GM18511 (cell line): ENCODE measurements around the gene RIN1.

Experiments used
- ATAC-seq: cut with Tn5 transposase; IDR thresholded peaks from one replicate; pipeline ENCODE4 v1.9.1; 2021; ENCODE audit warnings: mild to moderate bottlenecking, moderate library complexity; ENCODE audit not compliant: unreplicated experiment

Gene RIN1

GRCh38 chr11:66302656-66303055 is 33.6 kb downstream of the RIN1 start:
- no peak for ATAC-seq

DNA sequence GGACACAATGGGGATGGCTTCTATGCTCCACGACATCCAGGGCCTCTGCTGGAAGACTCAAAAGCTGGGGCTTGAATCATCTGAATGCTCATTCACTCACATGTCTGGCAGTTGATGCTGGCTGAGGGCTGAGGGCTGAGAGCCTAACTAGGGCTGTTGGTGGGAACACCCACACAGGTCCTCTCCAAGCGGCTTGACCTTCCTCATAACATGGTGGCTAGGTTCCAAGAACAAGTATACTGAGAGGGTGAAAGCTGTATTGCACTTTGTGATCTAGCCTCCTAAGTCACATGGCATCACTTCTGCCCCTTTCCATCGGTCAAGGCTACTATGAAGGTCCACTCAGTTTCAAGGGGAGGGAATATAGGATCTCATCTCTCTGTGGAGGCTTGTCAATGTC is 37.0 kb downstream of the RIN1 start:
- ATAC-seq, result no peak

GRCh38 chr11:66297610-66298009 is 38.6 kb downstream of the RIN1 start:
- ATAC-seq, result no peak

DNA sequence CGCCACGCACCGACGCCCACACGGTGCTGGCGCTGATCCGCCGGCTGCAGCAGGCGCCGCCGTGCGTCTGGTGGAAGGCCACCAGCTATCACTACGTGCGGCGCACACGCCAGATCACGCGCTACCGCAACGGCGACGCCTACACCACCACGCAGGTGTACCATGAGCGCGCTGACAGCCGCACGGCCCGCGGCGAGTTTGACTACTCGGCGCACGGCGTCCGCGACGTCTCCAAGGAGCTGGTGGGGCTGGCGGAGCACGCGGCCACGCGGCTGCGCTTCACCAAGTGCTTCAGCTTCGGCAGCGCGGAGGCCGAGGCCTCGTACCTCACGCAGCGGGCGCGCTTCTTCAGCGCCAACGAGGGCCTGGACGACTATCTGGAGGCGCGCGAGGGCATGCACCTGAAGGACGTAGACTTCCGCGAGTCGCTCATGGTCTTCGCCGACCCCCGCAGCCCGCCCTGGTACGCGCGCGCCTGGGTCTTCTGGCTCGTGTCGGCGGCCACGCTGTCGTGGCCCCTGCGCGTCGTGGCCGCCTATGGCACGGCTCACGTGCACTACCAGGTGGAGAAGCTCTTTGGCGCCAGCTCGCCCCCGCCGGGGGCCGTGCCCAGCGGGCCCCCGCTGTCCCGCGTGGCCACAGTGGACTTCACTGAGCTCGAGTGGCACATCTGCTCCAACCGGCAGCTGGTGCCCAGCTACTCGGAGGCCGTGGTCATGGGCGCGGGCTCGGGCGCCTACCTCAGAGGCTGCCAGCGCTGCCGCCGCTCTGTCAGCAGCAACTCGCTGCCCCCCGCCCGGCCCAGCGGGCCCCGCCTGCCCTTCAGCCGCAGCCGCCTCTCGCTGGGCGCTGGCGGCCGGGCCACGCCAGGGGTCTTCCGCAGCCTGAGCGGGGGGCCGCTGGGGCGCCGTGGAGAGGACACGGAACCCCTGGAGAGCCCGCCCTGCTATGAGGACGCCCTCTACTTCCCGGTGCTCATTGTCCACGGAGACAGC is 41.3 kb downstream of the RIN1 start:
- ATAC-seq, result no peak

GRCh38 chr11:66293777-66294625 is 42.2 kb downstream of the RIN1 start:
- ATAC-seq, result no peak

GRCh38 chr11:66293352-66293751 is 42.9 kb downstream of the RIN1 start:
- ATAC-seq, result no peak

- no peak for ATAC-seq
Measured at GRCh38 chr11:66292543-66293332, 43.5 kb downstream of the RIN1 start.

- ATAC-seq, result no peak
Measured at GRCh38 chr11:66291706-66292542, 44.3 kb downstream of the RIN1 start, which contains the start of gene TMEM151A. Gene TMEM151A, plus strand, starts transcription at chr11:66291894. Its CDS starts 120 bp downstream, at chr11:66292014.

GRCh38 chr11:66291303-66291705 is 44.9 kb downstream of the RIN1 start:
- ATAC-seq, result no peak

- no peak for ATAC-seq
Measured at GRCh38 chr11:66290330-66290621, 46.0 kb downstream of the RIN1 start.

GRCh38 chr11:66289548-66290329 is 46.5 kb downstream of the RIN1 start:
- ATAC-seq, result peak; percentile 53

DNA sequence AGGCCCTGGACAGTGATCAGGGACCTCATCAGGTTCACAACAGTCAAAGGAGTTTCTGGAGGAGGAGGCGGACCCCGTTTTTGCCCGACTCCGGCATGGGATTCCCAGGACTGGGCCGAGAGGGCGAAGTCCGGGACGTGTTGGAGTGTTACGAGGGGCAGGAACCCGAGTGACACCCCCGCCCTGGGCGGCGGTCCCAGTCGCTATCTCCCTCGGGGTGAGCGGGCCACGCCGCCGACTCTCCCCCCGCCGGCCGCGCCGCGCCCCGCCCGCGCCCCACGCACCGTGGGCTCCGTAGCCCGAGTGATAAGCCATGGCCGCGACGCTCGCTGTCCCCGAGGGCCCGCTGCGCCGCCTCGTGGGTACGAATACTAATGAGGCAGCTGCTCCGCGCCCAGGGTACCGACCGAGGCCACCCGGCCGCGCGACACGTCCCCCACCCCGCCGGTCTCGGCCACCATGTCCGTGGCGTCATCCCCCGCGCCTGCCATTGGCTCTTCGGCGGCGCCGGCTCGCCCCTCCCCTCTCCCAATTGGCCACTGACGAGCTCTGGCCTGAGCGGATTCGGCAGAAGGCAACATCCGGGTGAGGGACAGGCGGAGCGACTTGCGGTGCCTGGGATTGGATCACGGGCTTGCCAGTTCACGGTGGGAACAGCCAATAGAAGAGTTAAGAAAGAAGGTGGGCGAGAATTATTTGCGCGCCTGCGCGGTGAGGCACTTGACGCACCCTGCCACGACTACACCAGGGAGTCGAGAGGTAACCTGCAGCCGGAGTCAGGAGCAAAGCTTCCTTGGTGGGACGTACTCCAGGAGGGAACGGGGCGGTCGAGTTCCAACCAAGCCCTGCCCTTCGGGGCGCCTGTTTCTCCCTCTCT is 47.3 kb downstream of the RIN1 start, which contains the start of gene YIF1A:
YIF1A (minus strand) TSS at position 473 of the 877 bp plus-strand sequence; CDS start at position 315, 158 bp downstream.
- peak; percentile 94 for ATAC-seq

DNA sequence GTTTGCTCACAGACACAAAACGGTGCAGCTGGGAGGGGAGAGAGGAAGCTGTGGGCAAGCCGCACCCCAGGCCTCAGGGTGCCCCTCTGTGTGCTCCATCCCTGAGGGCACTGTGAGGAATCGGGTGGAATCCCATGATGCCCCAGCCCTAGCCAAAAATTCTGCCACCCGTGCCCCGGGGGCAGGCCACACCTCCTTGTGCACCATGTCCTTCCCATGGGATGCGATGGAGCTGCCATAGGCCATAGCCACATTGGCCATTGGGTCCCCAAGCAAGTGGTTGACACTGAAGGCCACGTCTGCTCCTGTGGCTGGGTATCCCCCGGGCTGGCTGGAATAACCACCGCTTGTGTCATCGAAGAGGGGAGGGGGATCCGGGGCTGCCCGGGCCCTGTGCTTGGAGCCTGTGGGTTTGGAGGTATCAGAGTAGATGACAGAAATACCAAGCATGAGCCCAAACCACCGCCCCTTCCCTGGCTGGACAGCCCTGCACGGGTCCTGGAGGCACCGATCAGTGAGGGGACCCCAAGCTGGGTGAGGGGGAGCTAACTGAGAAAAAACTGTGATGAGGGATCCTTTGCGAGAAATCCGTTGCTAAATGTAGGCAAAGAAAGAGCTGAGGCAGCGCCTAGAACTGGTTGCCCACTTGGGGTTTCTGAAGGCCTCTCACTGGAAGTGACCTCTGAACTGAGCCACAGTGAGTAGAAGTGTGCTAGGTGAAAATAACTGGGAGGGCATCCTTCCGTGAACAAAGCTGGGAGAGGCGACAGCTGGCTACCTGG is 48.2 kb downstream of the RIN1 start:
- ATAC-seq, result no peak

GRCh38 chr11:66287211-66287888 is 48.9 kb downstream of the RIN1 start:
- ATAC-seq, result no peak

DNA sequence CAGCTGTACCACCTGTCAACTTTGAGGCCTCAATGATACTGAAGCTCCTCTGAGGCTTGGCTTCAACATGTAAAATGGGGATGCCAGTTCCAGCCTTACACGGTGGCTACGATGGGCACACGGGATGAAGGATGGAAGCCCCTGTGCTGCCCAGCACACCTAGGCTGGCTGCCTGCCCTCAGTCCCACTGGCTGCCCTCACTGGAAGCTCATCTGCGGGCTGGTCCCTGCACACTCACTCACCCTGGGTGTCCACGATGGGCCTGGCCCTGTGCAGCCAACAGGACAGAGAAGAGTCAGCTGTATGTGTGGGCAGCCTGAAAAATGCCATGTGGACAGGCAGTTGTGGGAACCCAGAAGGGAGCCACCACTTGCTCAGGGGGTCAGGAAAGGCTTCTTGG is 49.5 kb downstream of the RIN1 start:
- no peak for ATAC-seq

- ATAC-seq, result no peak
Measured at GRCh38 chr11:66285250-66285947, 50.8 kb downstream of the RIN1 start.
